A549 (cell line): ENCODE results near the gene GIMAP1. TPM values are rescaled to one million over a fixed set of nuclear protein-coding genes. Genes with fewer than 3 reads are reported as not detected.

Source experiments
- ATAC-seq, 2 experiments: fragments of 200-7000 bp in 1 of 2; fragments of >200 bp in 1 of 2; cut with Nextera tagmentation in 1 of 2; cut with Tn5 transposase in 1 of 2; 3 replicates each; pipeline versions ENCODE4 v1.8.0 to v1.9.1; 2018 to 2020; ENCODE audit warnings: mild to moderate bottlenecking in 1 of 2, moderate library complexity in 1 of 2
- CTCF ChIA-PET: fragments of 300-600 bp; sonication (Branson Sonifier 250); formaldehyde crosslinking; extraction: SDS; loops from one replicate; lab custom pipeline; 2021; ENCODE audit warnings: antibody characterized with exemption, inconsistent platforms; lab: Yijun Ruan, JAX
- POLR2A ChIA-PET: fragments of 350-600 bp; formaldehyde crosslinking; extraction: SDS; loops from one replicate; lab custom pipeline; 2021; ENCODE audit warnings: antibody characterized with exemption, inconsistent platforms; lab: Yijun Ruan, JAX
- DNase-seq, 2 experiments: peaks; one replicate each; pipeline versions ENCODE4 v3.0.0 to v3.0.0-alpha.2; 2011 to 2016; ENCODE audit warnings: low read depth in 1 of 2, low spot score in 1 of 2
- FAIRE-seq: peaks from 2 replicates; lab custom pipeline; 2011; peaks lifted over from hg19 to GRCh38; lab: Jason Lieb, UNC
- H3K27ac ChIP-seq, 2 experiments: fragments of >200 bp; sonication (Bioruptor Twin); formaldehyde crosslinking; 3 replicates each; pipeline ENCODE4 v1.5.1; 2016 to 2017
- H3K4me1 ChIP-seq: fragments of >200 bp; sonication (Bioruptor Twin); formaldehyde crosslinking; 3 replicates; pipeline ENCODE4 v1.6.1; 2016
- H3K4me2 ChIP-seq: fragments of >200 bp; sonication (Bioruptor Twin); formaldehyde crosslinking; 3 replicates; pipeline ENCODE4 v1.6.1; 2016
- H3K4me3 ChIP-seq: fragments of >200 bp; sonication (Bioruptor Twin); formaldehyde crosslinking; 3 replicates; pipeline ENCODE4 v1.5.1; 2016
- H3K9me3 ChIP-seq: fragments of >200 bp; sonication (Bioruptor Twin); formaldehyde crosslinking; 3 replicates; pipeline ENCODE4 v1.6.1; 2016
- BCL3 ChIP-seq: fragments of >200 bp; sonication (Bioruptor Twin); formaldehyde crosslinking; IDR thresholded peaks from 3 replicates; pipeline ENCODE4 v1.6.1; 2016
- BHLHE40 ChIP-seq: IDR thresholded peaks from 2 replicates; pipeline ENCODE4 v1.6.1; 2012; ENCODE audit warnings: low read depth, low read length, inconsistent platforms
- CBX2 ChIP-seq: fragments of 200-600 bp; sonication (generic); IDR thresholded peaks from 2 replicates; pipeline ENCODE4 v1.6.1; 2016; ENCODE audit warnings: low read depth, mild to moderate bottlenecking, borderline replicate concordance
- CHD2 ChIP-seq: fragments of 150-350 bp; IDR thresholded peaks from 2 replicates; pipeline ENCODE4 v1.6.1; 2014; ENCODE audit warnings: low read length; ENCODE audit not compliant: partially characterized antibody
- CHD4 ChIP-seq: fragments of 200-600 bp; sonication (generic); IDR thresholded peaks from 2 replicates; pipeline ENCODE4 v1.6.1; 2016; ENCODE audit warnings: antibody characterized with exemption, mild to moderate bottlenecking, borderline replicate concordance
- CTCF ChIP-seq: fragments of >200 bp; sonication (Bioruptor Twin); formaldehyde crosslinking; IDR thresholded peaks from 3 replicates; pipeline ENCODE4 v1.5.1; 2016
- FOSL2 ChIP-seq, 2 experiments: fragments of 450-650 bp in 1 of 2; fragments of >200 bp in 1 of 2; sonication (Bioruptor Twin) in 1 of 2; formaldehyde crosslinking; IDR thresholded peaks; 2 replicates each; pipeline versions ENCODE4 v1.5.0 to v1.6.1; 2016 to 2020; ENCODE audit warnings: mild to moderate bottlenecking in 1 of 2, moderate library complexity in 1 of 2
- GATA3 ChIP-seq: IDR thresholded peaks from 2 replicates; pipeline ENCODE4 v1.6.1; 2012; ENCODE audit warnings: borderline replicate concordance
- HDAC2 ChIP-seq: fragments of 200-600 bp; sonication (generic); IDR thresholded peaks from 2 replicates; pipeline ENCODE4 v1.6.1; 2016
- HOXA7 ChIP-seq: fragments of 250-450 bp; sonication (Bioruptor Pico); IDR thresholded peaks from 2 replicates; pipeline ENCODE4 v1.5.0; 2020; ENCODE audit warnings: mild to moderate bottlenecking, moderate library complexity
- HOXB5 ChIP-seq: fragments of 250-450 bp; sonication (Bioruptor Pico); IDR thresholded peaks from 2 replicates; pipeline ENCODE4 v1.5.0; 2020; ENCODE audit warnings: mild to moderate bottlenecking, moderate library complexity
- KDM5A ChIP-seq: fragments of 200-600 bp; sonication (generic); IDR thresholded peaks from 2 replicates; pipeline ENCODE4 v1.6.1; 2016; ENCODE audit warnings: antibody characterized with exemption, mild to moderate bottlenecking
- MAFK ChIP-seq: fragments of 450-650 bp; IDR thresholded peaks from 2 replicates; pipeline ENCODE4 v1.6.1; 2014; ENCODE audit not compliant: partially characterized antibody
- MAZ ChIP-seq: fragments of 150-350 bp; IDR thresholded peaks from 2 replicates; pipeline ENCODE4 v1.6.1; 2014; ENCODE audit warnings: antibody characterized with exemption, low read depth, low read length, borderline replicate concordance
- MYC ChIP-seq: IDR thresholded peaks from 2 replicates; pipeline ENCODE4 v1.6.1; 2012; ENCODE audit warnings: mild to moderate bottlenecking, inconsistent platforms, low read length, improper control_type of control experiment, borderline replicate concordance
- PBX3 ChIP-seq: IDR thresholded peaks from 2 replicates; pipeline ENCODE4 v1.6.1; 2012
- PHF8 ChIP-seq: fragments of 200-600 bp; sonication (generic); IDR thresholded peaks from 2 replicates; pipeline ENCODE4 v1.6.1; 2016; ENCODE audit warnings: low read depth, mild to moderate bottlenecking, antibody characterized with exemption, moderate library complexity, borderline replicate concordance
- POLR2A ChIP-seq: IDR thresholded peaks from 2 replicates; pipeline ENCODE4 v1.6.1; 2012; ENCODE audit warnings: mild to moderate bottlenecking, low read length
- POLR2AphosphoS2 ChIP-seq: conservative IDR thresholded peaks from 2 replicates; pipeline ENCODE4 v1.6.1; 2012; ENCODE audit warnings: low read length, improper control_type of control experiment, inconsistent platforms
- RAD21 ChIP-seq, 2 experiments: fragments of >200 bp in 1 of 2; sonication (Bioruptor Twin) in 1 of 2; formaldehyde crosslinking in 1 of 2; IDR thresholded peaks in 1 of 2; conservative IDR thresholded peaks in 1 of 2; 2 replicates in 1 of 2; 3 replicates in 1 of 2; pipeline ENCODE4 v1.6.1; 2012 to 2018; ENCODE audit warnings: inconsistent platforms in 1 of 2
- RARB ChIP-seq: fragments of 250-450 bp; sonication (Bioruptor Pico); IDR thresholded peaks from 2 replicates; pipeline ENCODE4 v1.8.0; 2021; ENCODE audit warnings: mild to moderate bottlenecking, moderate library complexity
- RFX5 ChIP-seq: fragments of 450-650 bp; IDR thresholded peaks from 2 replicates; pipeline ENCODE4 v1.7.1; 2014; ENCODE audit warnings: antibody characterized with exemption, mild to moderate bottlenecking, moderate library complexity
- TFCP2L1 ChIP-seq: fragments of 250-450 bp; sonication (Bioruptor Pico); IDR thresholded peaks from 2 replicates; pipeline ENCODE4 v1.5.0; 2021; ENCODE audit warnings: mild to moderate bottlenecking
- TP53 ChIP-seq: fragments of 250-450 bp; sonication (Bioruptor Pico); IDR thresholded peaks from 2 replicates; pipeline ENCODE4 v1.5.0; 2021; ENCODE audit warnings: mild to moderate bottlenecking, moderate library complexity
- USF2 ChIP-seq: fragments of 450-650 bp; IDR thresholded peaks from 2 replicates; pipeline ENCODE4 v1.6.1; 2014; ENCODE audit warnings: antibody characterized with exemption
- ZC3H11A ChIP-seq: fragments of 450-650 bp; IDR thresholded peaks from 2 replicates; pipeline ENCODE4 v1.6.1; 2014; ENCODE audit warnings: antibody characterized with exemption, mild to moderate bottlenecking
- WGBS: methylation state at CpG from one replicate; pipeline ENCODE4 v1.1.6; 2017; ENCODE audit errors: missing lambda C conversion rate; 5-methylcytosine and 5-hydroxymethylcytosine counted together
- polyA plus RNA-seq, 4 experiments: library from polyadenylated mRNA; depleted of rRNA in 3 of 4; stranded (reverse); fragments of >200 nt; fragmentation: RNase III in 1 of 4; extraction: RNeasy Plus Mini Kit Qiagen cat#74134 plus additional on column Dnase treatment in 1 of 4; gene quantifications; 2 replicates in 3 of 4; 3 replicates in 1 of 4; pipeline ENCODE4 v1.2.3, GENCODE V29; 2011 to 2017

GIMAP1 gene
- polyA plus RNA-seq, 2 of the 4 experiments (the other 2 are of a cell fraction), result not detected

GRCh38 chr7:150755473-150756099 lies 39.2 kb downstream of the GIMAP1 start:
- ChIA-PET POLR2A (no interaction called here), CTCF (no interaction called here)
- no peaks in the 10 kb centered on the region for H3K4me1 ChIP-seq
- no peak for ATAC-seq
- no peak overlapping the region for H3K4me2 ChIP-seq
- DNase-seq, result no peak
- H3K9me3 ChIP-seq, result no peaks in the 10 kb centered on the region
- H3K4me3 ChIP-seq, result no peak overlapping the region
- WGBS, result 33% methylated on average over 4 of the region's 4 CpGs
- FAIRE-seq, result no peak
- H3K27ac ChIP-seq, result no peak overlapping the region
- TF ChIP-seq ZC3H11A (no peak), TFCP2L1 (CRISPR knock-in tag) (no peak), FOSL2 (IDR thresholded peaks at IDR 0.05) (no peak), FOSL2 (CRISPR knock-in tag; IDR thresholded peaks at IDR 0.05) (no peak), BCL3 (no peak), RARB (no peak), CTCF (no peak), HOXA7 (no peak), TP53 (CRISPR knock-in tag) (no peak), KDM5A (no peak), CHD4 (no peak), POLR2AphosphoS2 (no peak), HDAC2 (no peak), MYC (no peak), RFX5 (no peak)
- TF ChIP-seq, all 56 proteins: peak for 0

GRCh38 chr7:150756166-150756565 lies 39.8 kb downstream of the GIMAP1 start:
- WGBS, result 44% methylated on average over 3 of the region's 3 CpGs
- ATAC-seq (no peak), FAIRE-seq (no peak), DNase-seq (no peak)
- Histone ChIP-seq H3K27ac (no peak overlapping the region), H3K9me3 (no peaks in the 10 kb centered on the region), H3K4me3 (no peak overlapping the region), H3K4me2 (no peak overlapping the region), H3K4me1 (no peaks in the 10 kb centered on the region)
- TF ChIP-seq CHD2, result no peak
- ChIA-PET CTCF (no interaction called here), POLR2A (no interaction called here)

- no peak; a peak in 1 of 6 replicates for ATAC-seq
- H3K4me2 ChIP-seq, result no peak overlapping the region
- H3K4me3 ChIP-seq, result no peak overlapping the region
- no peaks in the 10 kb centered on the region for H3K9me3 ChIP-seq
- no peak for FAIRE-seq
- no peak overlapping the region for H3K27ac ChIP-seq
- 18% methylated on average over 1 of the region's 1 CpG for WGBS
- no peaks in the 10 kb centered on the region for H3K4me1 ChIP-seq
- TF ChIP-seq GATA3 (no peak), PBX3 (no peak), BHLHE40 (no peak), HOXA7 (no peak), POLR2A (no peak), HDAC2 (no peak), CTCF (peak; percentile 19; the same call in 2 of the 3 replicates), MAZ (no peak), MAFK (no peak), CHD2 (no peak), KDM5A (no peak), MYC (no peak), CBX2 (no peak), HOXB5 (CRISPR knock-in tag) (no peak), USF2 (no peak), RAD21 (conservative IDR thresholded peaks at IDR 0.05 in 1 of 2, IDR thresholded peaks at IDR 0.05 in 1 of 2) (peak in 1 of 2 experiments; percentile 24; a peak in 1 of 5 replicates), PHF8 (no peak)
- TF ChIP-seq, all 56 proteins: peak for 2
- ChIA-PET CTCF (no interaction called here), POLR2A (no interaction called here)
- DNase-seq, result no peak
Measured at GRCh38 chr7:150756858-150757257, 40.4 kb downstream of the GIMAP1 start.
